Measurements from ENCODE around the gene BICD2.

DNA sequence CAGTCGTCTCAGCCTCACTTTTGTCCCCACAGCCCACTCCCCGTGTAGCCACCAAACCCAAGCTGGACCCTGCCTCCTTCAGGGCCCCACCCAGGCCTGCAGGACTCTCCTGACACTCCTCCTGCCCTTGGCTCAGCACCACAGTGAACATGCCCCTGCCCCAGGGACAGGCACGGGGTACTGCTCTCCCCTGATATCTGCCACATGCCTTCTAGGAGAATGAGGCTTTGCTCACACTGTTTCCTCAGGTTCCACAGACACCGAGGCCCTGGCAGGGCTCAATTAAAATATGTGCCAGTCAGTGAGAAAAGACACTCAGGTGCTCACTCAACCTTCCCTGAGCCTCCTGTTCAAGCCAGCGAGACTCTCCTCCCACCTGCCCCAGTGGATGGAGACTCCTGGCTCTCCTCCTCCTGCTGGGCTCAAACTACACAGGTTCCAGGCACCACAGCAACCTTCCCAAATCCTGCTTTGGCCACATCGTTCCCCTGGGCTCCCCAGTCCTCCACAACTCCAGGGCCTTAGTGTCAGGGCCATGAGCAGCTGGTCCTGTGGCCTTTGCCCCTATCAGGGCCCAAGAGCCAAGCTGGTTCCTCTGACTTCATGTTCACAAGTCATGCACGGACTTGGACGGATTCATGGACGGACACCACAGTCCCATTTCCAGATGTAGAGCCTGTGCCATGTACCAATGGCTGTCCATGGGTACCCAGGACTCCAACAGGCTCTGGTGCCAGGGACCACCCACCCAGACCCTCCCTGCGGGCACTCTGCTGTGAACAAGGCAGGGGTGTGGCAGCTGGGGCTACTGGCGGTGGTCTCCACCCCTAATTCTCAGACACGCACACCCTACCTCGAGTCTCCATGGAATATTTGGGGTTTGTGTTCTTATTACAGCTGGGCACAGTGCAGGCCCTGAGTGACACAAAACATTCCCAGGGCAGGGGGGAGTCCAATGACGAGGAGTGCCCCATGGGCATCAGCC is 36.6 kb downstream of the BICD2 start:
- TF ChIP-seq, protein P1, sequence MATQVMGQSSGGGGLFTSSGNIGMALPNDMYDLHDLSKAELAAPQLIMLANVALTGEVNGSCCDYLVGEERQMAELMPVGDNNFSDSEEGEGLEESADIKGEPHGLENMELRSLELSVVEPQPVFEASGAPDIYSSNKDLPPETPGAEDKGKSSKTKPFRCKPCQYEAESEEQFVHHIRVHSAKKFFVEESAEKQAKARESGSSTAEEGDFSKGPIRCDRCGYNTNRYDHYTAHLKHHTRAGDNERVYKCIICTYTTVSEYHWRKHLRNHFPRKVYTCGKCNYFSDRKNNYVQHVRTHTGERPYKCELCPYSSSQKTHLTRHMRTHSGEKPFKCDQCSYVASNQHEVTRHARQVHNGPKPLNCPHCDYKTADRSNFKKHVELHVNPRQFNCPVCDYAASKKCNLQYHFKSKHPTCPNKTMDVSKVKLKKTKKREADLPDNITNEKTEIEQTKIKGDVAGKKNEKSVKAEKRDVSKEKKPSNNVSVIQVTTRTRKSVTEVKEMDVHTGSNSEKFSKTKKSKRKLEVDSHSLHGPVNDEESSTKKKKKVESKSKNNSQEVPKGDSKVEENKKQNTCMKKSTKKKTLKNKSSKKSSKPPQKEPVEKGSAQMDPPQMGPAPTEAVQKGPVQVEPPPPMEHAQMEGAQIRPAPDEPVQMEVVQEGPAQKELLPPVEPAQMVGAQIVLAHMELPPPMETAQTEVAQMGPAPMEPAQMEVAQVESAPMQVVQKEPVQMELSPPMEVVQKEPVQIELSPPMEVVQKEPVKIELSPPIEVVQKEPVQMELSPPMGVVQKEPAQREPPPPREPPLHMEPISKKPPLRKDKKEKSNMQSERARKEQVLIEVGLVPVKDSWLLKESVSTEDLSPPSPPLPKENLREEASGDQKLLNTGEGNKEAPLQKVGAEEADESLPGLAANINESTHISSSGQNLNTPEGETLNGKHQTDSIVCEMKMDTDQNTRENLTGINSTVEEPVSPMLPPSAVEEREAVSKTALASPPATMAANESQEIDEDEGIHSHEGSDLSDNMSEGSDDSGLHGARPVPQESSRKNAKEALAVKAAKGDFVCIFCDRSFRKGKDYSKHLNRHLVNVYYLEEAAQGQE (IDR thresholded peaks at IDR 0.05; ENCODE audit: borderline replicate concordance in 1 of 2, low read depth in 1 of 2, low read length in 2 of 2) = no peak
- no peak for TF ChIP-seq CTCF (CRISPR knock-in tag; IDR thresholded peaks at IDR 0.05)
- TF ChIP-seq GATAD1 (CRISPR knock-in tag; IDR thresholded peaks at IDR 0.05) = no peak
- TF ChIP-seq, protein P2, sequence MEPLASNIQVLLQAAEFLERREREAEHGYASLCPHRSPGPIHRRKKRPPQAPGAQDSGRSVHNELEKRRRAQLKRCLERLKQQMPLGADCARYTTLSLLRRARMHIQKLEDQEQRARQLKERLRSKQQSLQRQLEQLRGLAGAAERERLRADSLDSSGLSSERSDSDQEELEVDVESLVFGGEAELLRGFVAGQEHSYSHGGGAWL (CRISPR knock-in tag; IDR thresholded peaks at IDR 0.05) = no peak
- no peak for TF ChIP-seq ARNTL (CRISPR knock-in tag; IDR thresholded peaks at IDR 0.05)
- no peak for TF ChIP-seq ZNF609 (CRISPR knock-in tag; IDR thresholded peaks at IDR 0.05; ENCODE audit: borderline replicate concordance)
- no peak for TF ChIP-seq CEBPB (IDR thresholded peaks at IDR 0.05; ENCODE audit: borderline replicate concordance, low read depth, low read length)
- TF ChIP-seq ZNF737 (CRISPR knock-in tag; IDR thresholded peaks at IDR 0.05; ENCODE audit: borderline replicate concordance) = no peak
- no peak for TF ChIP-seq KAT7 (CRISPR knock-in tag; IDR thresholded peaks at IDR 0.05; ENCODE audit: borderline replicate concordance)
- TF ChIP-seq REXO4 (CRISPR knock-in tag; IDR thresholded peaks at IDR 0.05; ENCODE audit: borderline replicate concordance) = no peak

Measured in HepG2 (cell line).